ENCODE data around the gene SPCS2.
"Not testable (repeated sequence)": the region's sequence is repeated elsewhere in the genome, so short reads cannot be mapped to it uniquely, and the experiment has no call there.

SPCS2 gene

GRCh38 chr11:75004215-75004614 lies 55.1 kb downstream of the SPCS2 start:
- no peak for DNase-seq

- DNase-seq = no peak
Observed at GRCh38 chr11:75011357-75011756, 62.3 kb downstream of the SPCS2 start.

- DNase-seq = no peak
Observed at GRCh38 chr11:75011872-75012271, 62.8 kb downstream of the SPCS2 start.

- no peak for DNase-seq
Observed at GRCh38 chr11:75013051-75013450, 64.0 kb downstream of the SPCS2 start.

- DNase-seq = no peak
Observed at GRCh38 chr11:75014129-75014528, 65.1 kb downstream of the SPCS2 start.

GRCh38 chr11:75019200-75019599 lies 70.1 kb downstream of the SPCS2 start:
- not testable (repeated sequence) for DNase-seq

GRCh38 chr11:75020328-75020727 lies 71.3 kb downstream of the SPCS2 start:
- not testable (repeated sequence) for DNase-seq

GRCh38 chr11:75022296-75022695 lies 73.2 kb downstream of the SPCS2 start:
- DNase-seq = no peak

GRCh38 chr11:75022759-75023396 lies 73.8 kb downstream of the SPCS2 start:
- DNase-seq = peak; percentile 74

- no peak for DNase-seq
Observed at GRCh38 chr11:75023446-75024067, 74.5 kb downstream of the SPCS2 start.

- no peak for DNase-seq
Observed at GRCh38 chr11:75024068-75024449, 75.0 kb downstream of the SPCS2 start.

- no peak for DNase-seq
Observed at GRCh38 chr11:75024764-75025211, 75.7 kb downstream of the SPCS2 start.

GRCh38 chr11:75025561-75025960 lies 76.5 kb downstream of the SPCS2 start:
- DNase-seq = no peak

- DNase-seq = no peak
Observed at GRCh38 chr11:75028321-75028720, 79.3 kb downstream of the SPCS2 start.

Measured in CD4-positive, alpha-beta T cell treated with Interleukin-10 for 1 hour (primary cell).